Loucy (cell line): Measurements from ENCODE around the gene FOSL1.

Source experiments
- H2AFZ ChIP-seq: fragments of 200-600 bp; sonication (generic); 2 replicates; pipeline ENCODE4 v1.6.0; 2016; ENCODE audit warnings: antibody characterized with exemption, mild to moderate bottlenecking, low read length, moderate library complexity
- H3F3A ChIP-seq: fragments of 200-600 bp; 2 replicates; pipeline ENCODE4 v1.6.0; 2016; ENCODE audit warnings: antibody characterized with exemption, low read depth, mild to moderate bottlenecking
- H3K27me3 ChIP-seq: fragments of 200-600 bp; sonication (generic); 2 replicates; pipeline ENCODE4 v1.6.1; 2014; ENCODE audit warnings: low read length, mild to moderate bottlenecking; ENCODE audit not compliant: insufficient read depth, poor library complexity, severe bottlenecking
- H3K36me3 ChIP-seq: fragments of 200-600 bp; sonication (generic); 2 replicates; pipeline ENCODE4 v1.6.1; 2016; ENCODE audit warnings: low read length; ENCODE audit not compliant: insufficient read depth
- H3K4me1 ChIP-seq: fragments of 200-600 bp; sonication (generic); 2 replicates; pipeline ENCODE4 v1.5.1; 2014; ENCODE audit warnings: low read length, mild to moderate bottlenecking; ENCODE audit not compliant: insufficient read depth, poor library complexity, severe bottlenecking
- H3K4me2 ChIP-seq: fragments of 200-600 bp; sonication (generic); 2 replicates; pipeline ENCODE4 v1.6.0; 2014; ENCODE audit warnings: antibody characterized with exemption, low read length, low read depth, mild to moderate bottlenecking; ENCODE audit not compliant: poor library complexity, severe bottlenecking
- H3K4me3 ChIP-seq: fragments of 200-600 bp; sonication (generic); 2 replicates; pipeline ENCODE4 v1.5.1; 2014; ENCODE audit warnings: low read length, mild to moderate bottlenecking, mixed read lengths; ENCODE audit not compliant: poor library complexity, severe bottlenecking
- H3K79me2 ChIP-seq: fragments of 200-600 bp; sonication (generic); 2 replicates; pipeline ENCODE4 v1.6.1; 2014; ENCODE audit warnings: low read length; ENCODE audit not compliant: insufficient read depth
- H3K9ac ChIP-seq: fragments of 200-600 bp; sonication (generic); 2 replicates; pipeline ENCODE4 v1.6.0; 2014; ENCODE audit warnings: mild to moderate bottlenecking, low read depth, low read length, moderate library complexity; ENCODE audit not compliant: poor library complexity, severe bottlenecking
- H3K9me2 ChIP-seq: fragments of 200-600 bp; sonication (generic); replicated peaks from 2 replicates; pipeline ENCODE4 v1.6.1; 2016; ENCODE audit warnings: low read depth, low read length, mixed read lengths
- H3K9me3 ChIP-seq: fragments of 200-600 bp; sonication (generic); 2 replicates; pipeline ENCODE4 v1.6.1; 2014; ENCODE audit warnings: mild to moderate bottlenecking, antibody characterized with exemption, low read length, low read depth; ENCODE audit not compliant: insufficient read depth
- H4K20me1 ChIP-seq: fragments of 200-600 bp; sonication (generic); 2 replicates; pipeline ENCODE4 v1.6.0; 2014; ENCODE audit warnings: antibody characterized with exemption, low read length, mild to moderate bottlenecking; ENCODE audit not compliant: insufficient read depth, poor library complexity, severe bottlenecking
- EZH2phosphoT487 ChIP-seq: fragments of 200-600 bp; IDR thresholded peaks from 2 replicates; pipeline ENCODE4 v1.6.1; 2018; ENCODE audit warnings: antibody characterized with exemption, mild to moderate bottlenecking, moderate library complexity, borderline replicate concordance
- TF ChIP-seq, protein P1 (sequence below): fragments of 200-600 bp; sonication (generic); conservative IDR thresholded peaks from 2 replicates; pipeline ENCODE4 v1.5.1; 2014; ENCODE audit warnings: mild to moderate bottlenecking, antibody characterized with exemption, low read length

Gene FOSL1

GRCh38 chr11:65854852-65855837 is 45.0 kb downstream of the FOSL1 start:
- peak overlapping the region; percentile 80 for H3K4me3 ChIP-seq
- peak overlapping the region; percentile 94 for H3K4me2 ChIP-seq
- no peak for TF ChIP-seq EZH2phosphoT487
- TF ChIP-seq, protein P1, sequence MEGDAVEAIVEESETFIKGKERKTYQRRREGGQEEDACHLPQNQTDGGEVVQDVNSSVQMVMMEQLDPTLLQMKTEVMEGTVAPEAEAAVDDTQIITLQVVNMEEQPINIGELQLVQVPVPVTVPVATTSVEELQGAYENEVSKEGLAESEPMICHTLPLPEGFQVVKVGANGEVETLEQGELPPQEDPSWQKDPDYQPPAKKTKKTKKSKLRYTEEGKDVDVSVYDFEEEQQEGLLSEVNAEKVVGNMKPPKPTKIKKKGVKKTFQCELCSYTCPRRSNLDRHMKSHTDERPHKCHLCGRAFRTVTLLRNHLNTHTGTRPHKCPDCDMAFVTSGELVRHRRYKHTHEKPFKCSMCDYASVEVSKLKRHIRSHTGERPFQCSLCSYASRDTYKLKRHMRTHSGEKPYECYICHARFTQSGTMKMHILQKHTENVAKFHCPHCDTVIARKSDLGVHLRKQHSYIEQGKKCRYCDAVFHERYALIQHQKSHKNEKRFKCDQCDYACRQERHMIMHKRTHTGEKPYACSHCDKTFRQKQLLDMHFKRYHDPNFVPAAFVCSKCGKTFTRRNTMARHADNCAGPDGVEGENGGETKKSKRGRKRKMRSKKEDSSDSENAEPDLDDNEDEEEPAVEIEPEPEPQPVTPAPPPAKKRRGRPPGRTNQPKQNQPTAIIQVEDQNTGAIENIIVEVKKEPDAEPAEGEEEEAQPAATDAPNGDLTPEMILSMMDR: no peak
- H4K20me1 ChIP-seq: peaks cover 68% of the 10 kb centered on the region
- peaks cover 66% of the 10 kb centered on the region for H3K79me2 ChIP-seq
- 0 out of 2 replicates have a peak, but pooled peaks cover 7% of the 10 kb centered on the region for H3F3A ChIP-seq
- peaks cover 6% of the 10 kb centered on the region for H3K27me3 ChIP-seq
- peaks cover 60% of the 10 kb centered on the region; the same call in 1 of the 2 replicates for H3K36me3 ChIP-seq
- peaks cover 35% of the 10 kb centered on the region for H3K4me1 ChIP-seq
- peaks cover 5% of the 10 kb centered on the region; the same call in 1 of the 2 replicates for H3K9me3 ChIP-seq
- H3K9ac ChIP-seq: no peak overlapping the region
- no peaks in the 10 kb centered on the region for H3K9me2 ChIP-seq
- H2AFZ ChIP-seq: no peak overlapping the region

DNA sequence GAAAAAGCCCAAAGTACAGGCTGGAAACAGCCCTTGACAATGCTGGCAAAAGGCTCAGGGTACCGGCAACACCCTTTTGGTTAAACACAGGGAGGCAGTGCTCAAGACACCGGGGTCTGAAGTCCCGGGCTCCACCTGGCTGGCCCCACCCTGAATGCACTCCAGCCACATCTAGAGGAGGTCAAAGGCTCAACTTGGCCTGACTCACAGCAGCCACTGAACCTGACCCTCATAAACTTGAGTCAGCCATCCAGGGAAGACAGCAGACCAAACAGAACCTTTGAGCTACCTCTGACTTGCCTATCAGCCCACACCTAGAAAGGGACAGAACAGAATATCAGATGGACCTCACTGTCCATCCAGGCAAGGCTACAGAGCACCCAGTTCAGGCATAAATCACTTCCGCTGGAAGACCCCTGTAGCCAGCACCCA is 46.0 kb downstream of the FOSL1 start:
- Histone ChIP-seq H3K4me2 (peak overlapping the region; percentile 4), H3K4me3 (no peak overlapping the region), H3K9ac (no peak overlapping the region), H3K27me3 (peaks cover 6% of the 10 kb centered on the region), H3K79me2 (peaks cover 66% of the 10 kb centered on the region), H3K9me3 (peaks cover 5% of the 10 kb centered on the region; the same call in 1 of the 2 replicates), H4K20me1 (peaks cover 68% of the 10 kb centered on the region), H3K9me2 (no peaks in the 10 kb centered on the region), H2AFZ (no peak overlapping the region), H3K36me3 (peaks cover 60% of the 10 kb centered on the region; the same call in 1 of the 2 replicates), H3K4me1 (peaks cover 30% of the 10 kb centered on the region), H3F3A (0 out of 2 replicates have a peak, but pooled peaks cover 7% of the 10 kb centered on the region)
- TF ChIP-seq, protein P1: no peak
- TF ChIP-seq EZH2phosphoT487: no peak

DNA sequence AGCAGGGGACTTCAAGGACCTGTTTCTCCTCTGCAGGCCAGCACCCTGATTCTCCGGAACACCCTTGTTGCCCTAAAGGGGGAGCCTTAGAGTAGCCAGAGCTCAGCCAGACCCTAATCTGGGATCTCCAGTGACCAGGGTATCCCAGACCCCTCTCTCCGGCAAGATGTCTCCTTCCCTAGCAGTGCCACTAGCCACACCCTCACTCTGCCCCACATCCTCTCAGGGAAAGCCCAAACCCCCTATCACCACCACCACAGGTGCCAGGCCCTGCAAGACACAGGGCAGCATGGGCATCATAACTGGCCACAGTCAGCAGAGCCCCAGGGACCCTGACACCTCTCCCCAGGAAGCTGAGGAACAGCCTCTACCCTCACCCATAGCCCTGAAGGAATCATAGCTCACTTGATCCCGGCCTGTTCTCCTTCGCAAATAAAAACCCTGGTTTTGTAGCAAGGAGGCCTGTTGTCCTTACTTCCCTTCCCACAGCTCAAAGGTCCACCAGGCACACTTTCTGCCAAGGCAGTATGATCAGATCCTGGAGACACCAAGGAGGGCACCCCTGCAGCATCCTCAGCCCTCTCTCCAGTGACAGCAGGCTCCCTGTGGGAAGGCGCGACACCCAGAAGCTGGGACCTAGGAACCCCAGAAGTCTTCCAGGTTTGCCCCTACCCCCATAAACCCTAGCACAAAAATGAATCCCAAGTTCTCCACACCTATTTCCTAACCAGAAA is 46.8 kb downstream of the FOSL1 start:
- Histone ChIP-seq H3K9me3 (peaks cover 5% of the 10 kb centered on the region; the same call in 1 of the 2 replicates), H3K36me3 (peaks cover 60% of the 10 kb centered on the region; the same call in 1 of the 2 replicates)

More for the DNA sequence above, 46.8 kb downstream of the FOSL1 start:
- Histone ChIP-seq H3K27me3 (peaks cover 6% of the 10 kb centered on the region), H3K4me2 (peak overlapping the region; percentile 4), H3K79me2 (peaks cover 66% of the 10 kb centered on the region), H3K9me2 (no peaks in the 10 kb centered on the region), H4K20me1 (peaks cover 68% of the 10 kb centered on the region), H2AFZ (no peak overlapping the region), H3F3A (0 out of 2 replicates have a peak, but pooled peaks cover 1% of the 10 kb centered on the region), H3K4me1 (peaks cover 24% of the 10 kb centered on the region), H3K9ac (no peak overlapping the region), H3K4me3 (no peak overlapping the region)
- TF ChIP-seq, protein P1: peak; percentile 18; the same call in 1 of the 2 replicates
- TF ChIP-seq EZH2phosphoT487: no peak
